ENCODE measurements around the gene SUGCT. TPM values are rescaled to one million over a fixed set of nuclear protein-coding genes. Genes with fewer than 3 reads are reported as not detected.

The SUGCT gene
- total RNA-seq, 2 experiments from 2014 or later, result not detected

DNA sequence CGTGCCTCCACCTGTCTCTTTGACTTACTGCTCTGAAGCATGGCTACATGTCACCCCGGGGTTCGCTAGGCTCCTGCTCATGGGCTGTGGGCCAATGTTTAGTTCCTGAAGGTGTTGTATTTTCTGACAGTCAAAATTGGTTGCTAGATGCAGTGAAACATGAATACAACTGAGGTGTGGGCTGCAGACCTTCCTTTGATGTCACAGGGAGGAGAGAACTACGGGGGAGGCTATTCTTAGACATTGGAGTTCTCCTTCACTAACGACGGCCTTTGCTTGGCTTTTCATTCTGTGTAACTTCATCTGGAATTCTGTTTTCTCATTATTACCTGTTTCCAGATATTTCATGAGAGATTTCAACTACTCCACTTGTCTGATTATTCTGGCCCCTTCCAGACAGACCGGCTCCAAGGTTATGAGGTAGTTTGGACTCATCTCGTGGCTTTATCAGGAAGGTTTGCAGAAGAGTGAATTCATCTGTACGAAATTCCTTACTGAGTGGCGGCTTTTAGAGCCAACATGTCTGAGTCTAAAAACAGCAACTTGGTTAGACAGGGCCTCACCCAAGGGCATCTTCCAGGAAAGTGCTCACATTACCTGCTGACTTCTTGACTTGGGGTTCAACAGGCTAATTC lies 774.7 kb downstream of the SUGCT start:
- no TSS peak for BruUV-seq (replicated peaks)
- Histone ChIP-seq H2AFZ (ENCODE audit: low read length) (no peak overlapping the region), H3K36me3 (ENCODE audit: insufficient read depth, low read length) (no peaks in the 10 kb centered on the region), H4K20me1 (ENCODE audit: insufficient read depth, low read length) (no peaks in the 10 kb centered on the region), H3K27ac (ENCODE audit: low read depth, low read length, poor library complexity, severe bottlenecking) (no peak overlapping the region), H3K79me2 (ENCODE audit: insufficient read depth, low read depth, low read length) (no peaks in the 10 kb centered on the region), H3K4me1 (ENCODE audit: insufficient read depth, low read length, poor library complexity, severe bottlenecking) (no peaks in the 10 kb centered on the region), H3K9me3 (ENCODE audit: low read length) (no peaks in the 10 kb centered on the region), H3K4me3 (ENCODE audit: low read depth, low read length, poor library complexity, severe bottlenecking) (no peak overlapping the region), H3K4me2 (ENCODE audit: low read length) (no peak overlapping the region), H3K9me2 (ENCODE audit: insufficient read depth, low read length) (no peaks in the 10 kb centered on the region)
- ChIA-PET POLR2A (no interaction called here), CTCF (ENCODE audit: unreplicated experiment) (no interaction called here)
- intact Hi-C loops (cut with micrococcal nuclease; ENCODE audit: unreplicated experiment), result no loop called here
- DNase-seq (ENCODE audit: low spot score), result no peak
- TF ChIP-seq, protein P1, sequence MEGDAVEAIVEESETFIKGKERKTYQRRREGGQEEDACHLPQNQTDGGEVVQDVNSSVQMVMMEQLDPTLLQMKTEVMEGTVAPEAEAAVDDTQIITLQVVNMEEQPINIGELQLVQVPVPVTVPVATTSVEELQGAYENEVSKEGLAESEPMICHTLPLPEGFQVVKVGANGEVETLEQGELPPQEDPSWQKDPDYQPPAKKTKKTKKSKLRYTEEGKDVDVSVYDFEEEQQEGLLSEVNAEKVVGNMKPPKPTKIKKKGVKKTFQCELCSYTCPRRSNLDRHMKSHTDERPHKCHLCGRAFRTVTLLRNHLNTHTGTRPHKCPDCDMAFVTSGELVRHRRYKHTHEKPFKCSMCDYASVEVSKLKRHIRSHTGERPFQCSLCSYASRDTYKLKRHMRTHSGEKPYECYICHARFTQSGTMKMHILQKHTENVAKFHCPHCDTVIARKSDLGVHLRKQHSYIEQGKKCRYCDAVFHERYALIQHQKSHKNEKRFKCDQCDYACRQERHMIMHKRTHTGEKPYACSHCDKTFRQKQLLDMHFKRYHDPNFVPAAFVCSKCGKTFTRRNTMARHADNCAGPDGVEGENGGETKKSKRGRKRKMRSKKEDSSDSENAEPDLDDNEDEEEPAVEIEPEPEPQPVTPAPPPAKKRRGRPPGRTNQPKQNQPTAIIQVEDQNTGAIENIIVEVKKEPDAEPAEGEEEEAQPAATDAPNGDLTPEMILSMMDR (conservative IDR thresholded peaks at IDR 0.05; ENCODE audit: low read length), result no peak
- TF ChIP-seq EZH2phosphoT487 (IDR thresholded peaks at IDR 0.05; ENCODE audit: borderline replicate concordance, low read depth, low read length), result no peak

Small RNAs within 50 kb of the gene (small RNA-seq; reads per million reads assigned to genes)
- gene AC006023.1, result not detected
- gene AC006023.2, result not detected

Other genes with a start within 250 kb of the SUGCT start
- 81.9 and 84.3 TPM in 2 replicates for gene CDK13, start 184.7 kb upstream of the SUGCT start, total RNA-seq (2014; rRNA removed; shearing (Covaris generic))
- 90.9 and 101 TPM in 2 replicates for gene CDK13, start 184.7 kb upstream of the SUGCT start, total RNA-seq (2022)
- gene MPLKIP, start 383 bp upstream of the SUGCT start, total RNA-seq (2014; rRNA removed; shearing (Covaris generic)), result 35.2 and 44.1 TPM in 2 replicates
- gene MPLKIP, start 383 bp upstream of the SUGCT start, total RNA-seq (2022), result 46.3 and 52.8 TPM in 2 replicates

Measured in OCI-LY7 (cell line).